Adrenal gland (tissue), 5 donors: ENCODE data around the gene DCTN2.

ENCODE experiments used
- CTCF ChIP-seq, 6 experiments: fragments of 450-650 bp in 4 of 6; fragments of 200-600 bp in 2 of 6; sonication (generic) in 1 of 6; IDR thresholded peaks; 1 replicate in 5 of 6; 2 replicates in 1 of 6; pipeline versions ENCODE4 v1.5.1 to v1.8.0; 2016 to 2021; ENCODE audit warnings: antibody characterized with exemption in 6 of 6, mild to moderate bottlenecking in 2 of 6, moderate library complexity in 1 of 6
- POLR2A ChIP-seq, 2 donors: fragments of 450-650 bp; IDR thresholded peaks; one replicate each; pipeline ENCODE4 v1.6.1; 2017; ENCODE audit warnings: antibody characterized with exemption in 2 of 2, mild to moderate bottlenecking in 2 of 2, moderate library complexity in 1 of 2
- donor health status: DM: no; HTN: no; CAD: no.

GRCh38 chr12:57527184-57527583, 19.8 kb downstream of the DCTN2 start:
- TF ChIP-seq CTCF (IDR thresholded peaks at IDR 0.05) (no peak), POLR2A (IDR thresholded peaks at IDR 0.05) (no peak)
